Frontal cortex (tissue), 4 donors: ENCODE data around the gene GJC2. TPM values are rescaled to one million over a fixed set of nuclear protein-coding genes. Genes with fewer than 3 reads are reported as not detected.

Experiments used
- DNase-seq, 2 donors: peaks; one replicate each; pipeline ENCODE4 v3.0.0; 2012; ENCODE audit warnings: low spot score in 2 of 2
- FAIRE-seq: peaks from 2 replicates; lab custom pipeline; 2012; peaks lifted over from hg19 to GRCh38; lab: Jason Lieb, UNC
- total RNA-seq: library from RNA; depleted of rRNA; stranded (reverse); fragments of >200 nt; gene quantifications from one replicate; pipeline ENCODE4 v1.2.3, GENCODE V29; 2014
- donor health status: control.
- donor health status: control.
- donor health status: control.

Gene GJC2
- total RNA-seq, 1 donor from 2014 or later, result 0.82 TPM

GRCh38 chr1:228154670-228155571 lies 5.2 kb downstream of the GJC2 start:
- DNase-seq, result no peak
- FAIRE-seq, result no peak

GRCh38 chr1:228155596-228156514 lies 6.1 kb downstream of the GJC2 start:
- FAIRE-seq (no peak), DNase-seq (no peak)

DNA sequence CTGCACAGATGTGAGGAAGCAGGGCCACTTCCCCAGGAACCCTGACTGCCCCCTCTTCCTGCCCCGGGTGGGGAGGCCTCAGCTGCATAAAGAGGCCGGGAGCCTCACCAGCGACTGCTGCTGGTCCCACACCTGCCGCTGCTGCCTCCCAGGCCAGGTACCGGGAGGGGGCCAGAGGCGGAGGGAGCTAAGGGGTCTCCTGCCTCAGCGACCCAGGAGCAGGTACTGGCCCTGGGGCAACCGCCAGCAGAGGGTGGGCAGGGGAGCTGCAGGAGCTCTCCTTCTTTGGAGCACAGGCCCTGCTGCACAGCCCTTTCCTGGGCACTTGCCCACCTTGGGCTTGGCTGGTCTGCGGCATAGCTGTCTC lies 6.8 kb downstream of the GJC2 start:
- DNase-seq (no peak), FAIRE-seq (no peak)

- DNase-seq (no peak), FAIRE-seq (no peak)
Measured at GRCh38 chr1:228156941-228157728, 7.4 kb downstream of the GJC2 start.

DNA sequence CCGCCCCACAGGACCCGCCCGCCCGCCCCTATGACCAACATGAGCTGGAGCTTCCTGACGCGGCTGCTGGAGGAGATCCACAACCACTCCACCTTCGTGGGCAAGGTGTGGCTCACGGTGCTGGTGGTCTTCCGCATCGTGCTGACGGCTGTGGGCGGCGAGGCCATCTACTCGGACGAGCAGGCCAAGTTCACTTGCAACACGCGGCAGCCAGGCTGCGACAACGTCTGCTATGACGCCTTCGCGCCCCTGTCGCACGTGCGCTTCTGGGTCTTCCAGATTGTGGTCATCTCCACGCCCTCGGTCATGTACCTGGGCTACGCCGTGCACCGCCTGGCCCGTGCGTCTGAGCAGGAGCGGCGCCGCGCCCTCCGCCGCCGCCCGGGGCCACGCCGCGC lies 8.0 kb downstream of the GJC2 start:
- FAIRE-seq, result no peak
- no peak for DNase-seq

DNA sequence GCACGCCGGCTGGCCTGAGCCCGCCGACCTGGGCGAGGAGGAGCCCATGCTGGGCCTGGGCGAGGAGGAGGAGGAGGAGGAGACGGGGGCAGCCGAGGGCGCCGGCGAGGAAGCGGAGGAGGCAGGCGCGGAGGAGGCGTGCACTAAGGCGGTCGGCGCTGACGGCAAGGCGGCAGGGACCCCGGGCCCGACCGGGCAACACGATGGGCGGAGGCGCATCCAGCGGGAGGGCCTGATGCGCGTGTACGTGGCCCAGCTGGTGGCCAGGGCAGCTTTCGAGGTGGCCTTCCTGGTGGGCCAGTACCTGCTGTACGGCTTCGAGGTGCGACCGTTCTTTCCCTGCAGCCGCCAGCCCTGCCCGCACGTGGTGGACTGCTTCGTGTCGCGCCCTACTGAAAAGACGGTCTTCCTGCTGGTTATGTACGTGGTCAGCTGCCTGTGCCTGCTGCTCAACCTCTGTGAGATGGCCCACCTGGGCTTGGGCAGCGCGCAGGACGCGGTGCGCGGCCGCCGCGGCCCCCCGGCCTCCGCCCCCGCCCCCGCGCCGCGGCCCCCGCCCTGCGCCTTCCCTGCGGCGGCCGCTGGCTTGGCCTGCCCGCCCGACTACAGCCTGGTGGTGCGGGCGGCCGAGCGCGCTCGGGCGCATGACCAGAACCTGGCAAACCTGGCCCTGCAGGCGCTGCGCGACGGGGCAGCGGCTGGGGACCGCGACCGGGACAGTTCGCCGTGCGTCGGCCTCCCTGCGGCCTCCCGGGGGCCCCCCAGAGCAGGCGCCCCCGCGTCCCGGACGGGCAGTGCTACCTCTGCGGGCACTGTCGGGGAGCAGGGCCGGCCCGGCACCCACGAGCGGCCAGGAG lies 8.6 kb downstream of the GJC2 start:
- DNase-seq, result no peak

DNA sequence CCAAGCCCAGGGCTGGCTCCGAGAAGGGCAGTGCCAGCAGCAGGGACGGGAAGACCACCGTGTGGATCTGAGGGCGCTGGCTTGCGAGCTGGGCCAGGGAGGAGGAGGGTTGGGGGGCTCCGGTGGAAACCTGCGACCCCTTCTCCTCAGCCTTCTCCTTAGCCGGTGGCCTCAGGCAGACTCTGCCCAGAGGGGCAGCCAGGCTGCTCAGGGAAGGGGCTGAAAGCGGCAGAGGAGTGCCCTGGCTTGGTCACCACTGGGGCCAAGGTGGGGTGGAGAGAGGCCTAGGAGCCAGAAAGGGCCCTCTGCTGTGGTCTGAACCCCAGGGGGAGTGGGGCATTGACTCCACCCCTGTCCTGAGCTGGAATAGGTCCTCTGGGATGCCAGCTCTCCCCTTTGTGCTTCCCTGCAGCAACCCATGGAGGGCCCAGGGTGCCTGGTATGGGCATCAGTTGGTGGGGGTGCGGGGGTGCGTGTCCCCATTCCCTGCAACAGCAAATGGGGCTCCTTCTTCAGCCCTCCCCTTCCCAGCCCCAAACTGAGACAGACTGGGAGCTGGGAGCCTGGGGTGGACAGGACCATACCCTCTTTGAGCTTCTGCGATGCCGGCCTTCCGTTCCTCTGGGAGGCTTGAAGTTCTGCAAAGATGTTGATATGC lies 9.4 kb downstream of the GJC2 start:
- DNase-seq (no peak), FAIRE-seq (no peak)

More for the DNA sequence above, 8.6 kb downstream of the GJC2 start:
- FAIRE-seq, result no peak

DNA sequence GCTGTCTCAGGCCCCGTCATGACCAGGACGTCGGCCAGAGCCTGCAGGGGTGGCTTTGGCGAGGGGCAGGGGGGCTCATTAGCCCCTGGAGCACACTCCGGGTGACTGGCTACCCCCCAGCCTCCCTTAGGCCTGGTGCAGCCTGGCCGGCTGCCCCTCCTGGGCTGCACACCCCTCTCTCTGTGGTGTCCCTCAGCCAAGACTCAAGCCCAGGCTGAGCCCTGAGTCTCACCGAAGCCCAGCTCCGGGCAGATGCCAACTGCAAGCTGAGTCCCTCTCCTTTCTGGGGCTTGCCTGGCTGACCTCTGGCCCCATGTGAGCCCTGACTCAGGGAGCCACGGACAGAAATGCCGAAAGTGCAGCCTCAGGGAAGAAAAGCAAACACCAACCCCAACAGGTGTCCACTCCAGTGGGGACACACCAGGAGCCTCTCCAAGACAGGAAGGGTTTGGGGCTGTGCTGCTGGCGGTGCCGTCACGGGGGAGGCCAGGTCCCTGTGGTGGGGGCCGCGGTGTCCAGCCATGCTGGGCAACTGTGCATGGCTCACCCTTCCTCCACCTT lies 10.6 kb downstream of the GJC2 start:
- FAIRE-seq (no peak), DNase-seq (no peak)

DNA sequence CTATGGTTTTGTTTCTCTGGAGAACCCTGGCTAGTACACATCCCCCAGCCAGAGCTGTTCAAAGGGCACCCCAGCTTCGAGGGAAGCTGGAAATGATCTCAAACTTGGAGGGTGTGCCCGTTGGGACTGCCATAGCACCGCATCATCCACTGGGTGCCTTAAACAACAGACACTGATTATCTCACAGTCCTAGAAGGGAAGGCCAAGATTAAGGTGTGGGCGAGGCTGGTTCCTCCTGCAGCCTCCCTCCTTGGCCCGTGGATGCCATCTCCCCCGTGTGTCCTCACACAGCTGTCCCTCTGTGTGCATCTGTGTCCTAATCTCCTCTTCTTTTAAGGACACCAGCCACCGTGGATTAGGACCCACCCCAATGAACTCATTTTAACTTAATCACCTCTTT lies 11.6 kb downstream of the GJC2 start:
- no peak for FAIRE-seq
- no peak for DNase-seq

- DNase-seq (no peak), FAIRE-seq (no peak)
Measured at GRCh38 chr1:228161866-228162265, 12.1 kb downstream of the GJC2 start.

- FAIRE-seq (no peak), DNase-seq (no peak)
Measured at GRCh38 chr1:228162286-228163006, 12.7 kb downstream of the GJC2 start.

DNA sequence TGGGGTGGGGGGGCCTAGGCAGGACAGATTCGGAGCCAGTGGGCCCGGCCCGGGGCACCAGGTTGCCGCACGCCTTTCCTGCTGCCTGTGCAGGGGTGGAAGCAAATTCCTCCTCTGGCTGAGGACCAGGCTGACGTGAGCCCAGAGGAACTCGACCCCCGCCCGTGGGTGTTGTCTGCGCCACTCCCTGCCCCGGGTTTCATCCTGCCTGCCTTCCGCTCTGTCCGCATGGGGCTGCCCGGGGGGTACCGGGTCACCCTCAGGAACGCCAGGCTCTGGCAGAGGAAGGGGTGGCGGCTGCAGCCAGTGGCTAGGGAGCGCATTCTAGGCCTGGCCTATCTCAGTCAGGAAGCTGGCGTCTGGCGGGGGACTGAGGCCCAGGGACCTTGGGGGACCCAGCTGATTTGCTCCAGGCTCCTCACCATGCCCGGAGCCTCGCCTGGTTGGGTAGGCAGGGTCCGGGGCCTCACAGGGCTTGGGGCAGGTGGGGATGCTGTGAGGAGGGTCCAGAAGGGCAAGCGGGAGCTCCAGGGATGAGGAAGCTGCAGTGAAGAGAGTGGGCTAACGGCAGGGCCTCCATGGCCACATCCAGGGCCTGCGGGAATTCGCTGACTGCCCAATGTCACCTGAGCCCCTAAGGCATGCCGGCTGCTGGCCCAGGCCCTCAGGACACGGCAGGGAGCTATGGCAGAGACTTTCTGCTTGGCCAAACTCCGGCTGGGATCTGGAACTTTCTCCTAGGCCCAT lies 13.4 kb downstream of the GJC2 start:
- DNase-seq, result no peak
- FAIRE-seq, result no peak

- no peak for FAIRE-seq
- no peak for DNase-seq
Measured at GRCh38 chr1:228163776-228164519, 14.2 kb downstream of the GJC2 start.

DNA sequence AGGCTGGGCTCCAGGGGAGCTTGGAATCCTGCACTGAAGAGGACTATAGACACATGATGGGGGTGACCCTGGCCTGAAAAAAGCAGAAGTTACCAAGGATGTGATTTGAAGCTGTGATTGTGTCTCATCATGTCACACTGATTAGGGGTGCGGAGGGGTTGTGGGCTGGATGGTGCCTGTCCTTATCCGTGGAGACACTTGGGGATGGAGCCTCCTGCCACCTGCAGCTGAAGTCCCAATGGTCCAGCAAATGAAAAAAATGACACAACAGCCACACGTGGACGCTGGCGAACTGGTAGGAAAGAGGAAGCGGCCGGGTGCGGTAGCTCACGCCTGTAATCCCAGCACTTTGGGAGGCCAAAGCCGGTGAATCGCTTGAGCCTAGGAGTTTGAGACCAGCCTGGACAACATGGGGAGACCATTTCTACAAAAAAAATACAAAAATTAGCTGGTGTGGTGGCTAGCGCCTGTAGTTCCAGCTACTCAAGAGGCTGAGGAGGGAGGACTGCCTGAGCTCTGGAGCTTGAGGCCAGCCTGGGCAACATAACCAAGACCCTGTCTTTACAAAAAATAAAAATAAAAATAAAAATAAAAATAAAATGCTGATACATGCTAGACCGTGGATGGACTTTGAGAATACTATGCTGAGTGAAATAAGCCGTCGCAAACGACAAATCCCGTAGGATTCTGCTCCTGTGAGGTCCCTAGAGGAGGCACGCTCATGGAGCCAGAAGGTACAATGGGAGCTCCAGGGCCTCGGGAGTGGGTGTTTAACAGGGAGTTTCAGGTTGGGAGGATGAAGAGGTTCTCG lies 15.0 kb downstream of the GJC2 start:
- FAIRE-seq (no peak), DNase-seq (no peak)

DNA sequence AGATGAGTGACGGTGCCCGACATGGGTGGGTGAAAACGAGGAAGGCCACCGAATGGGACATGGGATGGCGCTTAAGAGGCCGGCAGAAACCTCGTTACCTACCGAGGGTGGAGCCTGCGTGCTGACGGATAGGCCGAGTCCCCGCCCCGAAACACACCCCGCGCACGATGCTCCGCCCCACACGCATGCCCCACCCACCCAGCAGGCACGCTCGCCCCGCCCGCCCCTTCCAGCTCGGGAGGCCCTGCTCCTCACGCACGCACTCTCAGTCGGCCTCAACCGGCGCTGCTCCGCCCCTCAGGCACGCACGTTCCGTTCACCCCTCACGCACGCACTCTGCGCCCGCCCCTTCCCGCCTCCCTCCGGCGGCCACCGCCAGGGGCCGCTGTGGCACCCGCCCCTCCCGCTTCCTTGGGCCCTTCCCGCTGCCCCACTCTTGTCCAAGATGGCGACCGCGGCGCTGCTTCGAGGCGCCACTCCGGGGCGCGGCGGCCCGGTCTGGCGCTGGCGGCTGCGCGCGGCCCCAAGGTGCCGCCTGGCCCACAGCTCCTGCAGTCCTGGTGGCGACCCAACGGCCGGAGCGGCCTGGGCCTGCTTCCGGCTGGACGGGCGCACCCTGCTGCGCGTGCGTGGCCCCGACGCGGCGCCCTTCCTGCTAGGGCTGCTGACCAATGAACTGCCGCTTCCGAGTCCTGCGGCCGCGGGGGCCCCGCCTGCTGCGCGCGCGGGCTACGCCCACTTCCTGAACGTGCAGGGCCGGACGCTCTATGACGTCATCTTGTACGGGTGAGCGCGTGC lies 15.8 kb downstream of the GJC2 start, which contains the start of gene IBA57:
TSS of gene IBA57 (plus strand) at position 433 of the 798 bp plus-strand sequence. CDS start at position 446, 13 bp downstream.
- FAIRE-seq (no peak), DNase-seq (peak; percentile 98 to 99)
